GM18519 (cell line): ENCODE measurements around the gene EHMT1.

Experiments used
- ATAC-seq: cut with Tn5 transposase; IDR thresholded peaks from one replicate; pipeline ENCODE4 v1.9.1; 2021; ENCODE audit warnings: mild to moderate bottlenecking, moderate library complexity; ENCODE audit not compliant: unreplicated experiment, low FRiP score

Gene EHMT1

DNA sequence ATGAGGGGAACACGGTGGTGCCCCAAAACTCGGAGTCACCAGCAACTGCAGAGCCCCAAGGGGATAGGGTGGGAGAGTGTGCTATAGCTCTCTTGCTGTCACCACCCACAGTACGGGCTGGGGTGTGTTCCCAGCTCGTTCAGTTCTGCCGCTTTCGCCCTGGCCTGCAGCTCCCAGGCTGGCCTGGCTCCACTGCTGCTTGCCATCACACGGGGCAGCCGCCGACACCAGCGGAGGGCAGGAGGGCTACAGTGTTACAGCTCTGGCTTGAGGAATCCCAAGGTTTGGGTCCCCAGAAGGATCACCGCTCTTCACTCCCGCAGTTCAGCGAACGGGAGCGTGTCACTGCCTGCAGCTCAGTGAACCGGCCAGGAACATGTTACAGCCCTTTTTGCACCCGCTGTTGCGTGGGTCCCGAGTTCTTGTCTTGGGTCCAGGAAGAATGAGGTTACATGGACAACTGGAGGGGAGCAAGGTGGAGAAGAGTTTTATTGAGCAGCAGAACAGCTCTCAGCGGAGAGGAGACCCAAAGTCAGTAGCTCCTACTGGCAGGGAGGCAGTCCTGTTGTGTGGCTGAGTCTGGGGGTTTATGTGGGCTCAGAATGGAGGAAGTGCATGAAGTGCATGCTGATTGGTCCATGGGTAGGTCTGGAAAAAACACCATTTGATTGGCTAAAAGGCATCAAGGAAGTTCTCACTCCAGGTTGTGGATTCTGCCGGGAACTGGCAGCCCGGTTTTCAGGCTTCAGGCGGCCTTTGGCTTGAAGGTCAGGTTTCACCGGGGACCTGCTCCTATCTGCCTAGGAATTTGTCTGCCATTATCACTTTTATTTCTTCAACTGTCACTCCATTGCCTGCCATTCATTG, 113.4 kb downstream of the EHMT1 start:
- ATAC-seq = no peak

DNA sequence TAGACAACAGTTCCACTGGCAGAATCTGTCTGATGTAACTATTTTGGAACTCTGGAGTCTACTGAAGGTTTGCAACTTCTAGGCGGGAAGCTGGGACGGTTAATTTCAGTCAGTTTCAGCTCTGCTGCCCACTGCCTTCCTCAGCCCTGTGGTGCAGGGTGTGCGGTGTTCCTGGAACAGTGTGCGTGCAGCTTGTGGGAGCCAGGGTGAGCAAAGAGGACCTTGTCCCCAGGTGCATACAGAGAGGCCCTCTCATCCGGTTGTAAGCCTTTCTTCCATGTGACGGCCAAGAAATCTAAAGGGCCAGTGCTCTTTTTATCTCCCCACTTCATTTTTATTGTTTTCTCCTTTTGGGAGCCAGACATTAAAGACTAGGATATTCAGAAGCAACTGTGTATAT, 114.6 kb downstream of the EHMT1 start:
- ATAC-seq = no peak

DNA sequence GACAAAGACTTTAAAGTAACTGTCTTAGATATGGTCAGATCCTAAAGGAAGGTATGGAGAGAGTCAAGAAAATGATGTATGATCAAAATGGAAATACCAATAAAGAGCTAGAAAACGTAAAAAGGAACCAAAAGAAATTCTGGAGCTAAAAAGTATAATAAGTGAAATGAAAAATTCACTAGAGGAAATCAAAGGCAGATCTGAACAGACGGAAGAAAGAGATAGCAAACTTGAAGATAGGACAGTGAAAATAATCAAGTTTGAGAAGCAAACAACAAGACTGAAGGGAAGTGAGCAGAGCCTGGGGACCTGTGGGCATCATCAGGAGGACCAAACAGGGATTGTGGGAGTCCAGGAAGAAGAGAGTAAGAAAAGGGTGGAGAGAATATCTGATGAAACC, 115.4 kb downstream of the EHMT1 start:
- no peak for ATAC-seq

DNA sequence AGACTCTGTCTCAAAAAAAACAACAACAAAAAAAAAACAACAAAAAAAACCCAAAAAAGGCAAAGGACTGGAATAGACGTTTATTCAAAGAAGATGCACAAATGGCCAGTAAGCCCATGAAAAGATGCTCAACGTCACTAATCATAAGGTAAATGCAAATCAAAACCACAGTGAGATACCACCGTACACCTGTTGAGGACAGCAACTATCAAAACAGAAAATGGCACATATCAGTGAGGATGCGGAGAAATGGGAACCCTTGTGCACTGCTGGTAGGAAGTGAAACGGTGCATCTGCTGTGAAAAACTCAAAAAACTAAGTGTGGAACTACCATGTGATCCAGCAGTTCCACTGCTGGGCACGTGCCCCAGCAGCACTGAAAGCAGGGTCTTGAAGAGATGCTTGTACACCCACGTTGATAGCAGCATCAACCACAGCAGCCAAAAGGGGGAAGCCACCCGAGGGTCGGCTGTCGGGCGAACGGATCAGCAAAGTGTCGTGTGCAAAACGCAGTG, 119.4 kb downstream of the EHMT1 start:
- ATAC-seq = peak; percentile 78

DNA sequence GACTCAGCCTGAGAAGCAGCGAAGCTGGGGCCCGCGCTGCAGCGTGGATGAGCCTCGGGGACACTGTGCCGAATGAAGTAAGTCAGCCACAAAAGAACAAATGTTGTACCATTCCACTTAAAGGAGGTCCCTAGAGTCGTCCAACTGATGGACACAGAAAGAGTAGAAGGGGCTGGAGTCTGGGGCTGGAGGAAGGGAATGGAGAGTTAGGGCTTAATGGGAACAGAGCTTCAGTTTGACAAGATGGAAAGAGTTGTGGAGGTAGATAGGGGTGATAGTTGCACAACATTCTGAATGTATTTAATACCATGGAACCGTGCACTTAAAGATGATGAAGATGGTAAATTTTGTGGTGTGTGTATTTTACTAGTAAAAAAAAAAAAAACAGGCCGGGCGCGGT, 119.9 kb downstream of the EHMT1 start:
- no peak for ATAC-seq

DNA sequence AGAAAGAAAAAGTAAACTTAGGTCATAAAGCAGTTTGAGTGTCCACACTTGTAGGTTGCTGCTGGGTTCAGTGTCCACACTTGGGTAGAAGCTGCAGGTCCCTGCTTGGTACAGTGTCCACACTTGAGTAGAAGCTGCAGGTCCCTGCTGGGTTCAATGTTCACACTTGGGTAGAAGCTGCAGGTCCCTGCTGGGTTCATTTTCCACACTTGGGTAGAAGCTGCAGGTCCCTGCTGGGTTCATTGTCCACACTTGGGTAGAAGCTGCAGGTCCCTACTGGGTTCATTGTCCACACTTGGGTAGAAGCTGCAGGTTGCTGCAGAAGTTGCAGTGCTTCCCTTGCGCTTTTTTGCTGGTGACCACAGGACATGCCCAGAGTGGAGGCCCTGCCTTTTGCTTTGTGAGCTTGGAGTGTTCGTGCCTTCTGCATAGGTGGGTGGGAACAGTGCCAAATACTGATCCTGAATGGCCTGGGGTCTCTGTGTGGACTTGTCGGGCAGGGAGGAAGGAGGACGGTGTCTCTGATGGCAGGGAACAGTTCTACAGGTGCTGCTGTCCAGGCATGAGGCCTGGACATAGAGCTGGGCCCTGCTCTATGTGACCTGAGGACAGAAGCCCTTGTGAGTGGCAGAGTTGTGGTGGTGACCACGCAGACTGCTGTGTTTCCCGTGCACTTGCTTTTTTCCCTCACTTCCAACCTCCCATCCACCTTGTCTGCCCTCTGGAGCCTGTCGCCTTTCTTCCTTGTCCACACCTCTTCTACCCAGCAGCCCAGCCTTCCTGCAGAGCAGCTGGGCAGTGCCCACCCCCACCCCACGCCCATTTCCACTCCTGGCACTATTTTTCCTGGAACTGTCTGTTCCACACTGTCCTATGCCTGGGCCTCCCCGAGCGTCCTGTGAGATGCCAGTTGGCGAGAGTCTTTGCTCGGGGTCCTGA, 120.8 kb downstream of the EHMT1 start:
- no peak for ATAC-seq

DNA sequence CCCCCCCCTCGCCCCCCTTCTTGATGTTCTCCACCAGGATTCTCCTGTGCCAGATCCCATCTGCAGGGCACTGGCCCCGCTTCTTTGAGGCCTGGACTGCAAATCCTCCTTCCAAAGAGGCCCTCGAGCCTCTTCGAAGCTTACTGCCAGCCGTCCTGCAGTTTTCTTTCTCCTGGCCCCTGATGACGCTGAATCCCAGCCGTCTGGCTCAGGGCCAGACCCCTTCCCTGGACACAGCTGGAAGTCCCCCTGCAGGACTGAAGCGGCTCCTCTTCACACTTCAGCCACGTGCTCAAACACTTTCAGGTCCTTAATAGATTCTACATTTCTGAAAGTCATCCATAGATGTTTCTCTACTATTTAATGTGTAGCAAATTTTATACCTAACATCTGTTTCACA, 121.5 kb downstream of the EHMT1 start:
- no peak for ATAC-seq

DNA sequence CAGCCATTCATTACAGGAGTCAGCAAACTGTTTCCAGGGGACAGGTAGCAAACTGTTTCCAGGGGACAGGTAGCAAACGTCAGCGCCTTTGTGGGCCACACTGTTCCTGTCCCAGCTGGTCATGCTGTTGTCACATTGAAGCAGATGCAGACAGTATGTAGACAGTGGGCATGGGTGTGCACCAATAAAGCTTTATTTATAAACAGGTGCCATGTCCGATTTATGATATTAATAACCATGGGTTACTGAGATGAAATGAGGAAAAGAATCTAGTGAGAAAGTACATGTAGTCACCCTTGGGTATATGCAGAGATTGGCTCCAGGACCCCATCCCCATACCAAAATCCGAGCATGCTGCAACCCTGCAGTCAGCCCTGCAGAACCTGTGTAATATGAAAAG, 122.5 kb downstream of the EHMT1 start:
- no peak for ATAC-seq

DNA sequence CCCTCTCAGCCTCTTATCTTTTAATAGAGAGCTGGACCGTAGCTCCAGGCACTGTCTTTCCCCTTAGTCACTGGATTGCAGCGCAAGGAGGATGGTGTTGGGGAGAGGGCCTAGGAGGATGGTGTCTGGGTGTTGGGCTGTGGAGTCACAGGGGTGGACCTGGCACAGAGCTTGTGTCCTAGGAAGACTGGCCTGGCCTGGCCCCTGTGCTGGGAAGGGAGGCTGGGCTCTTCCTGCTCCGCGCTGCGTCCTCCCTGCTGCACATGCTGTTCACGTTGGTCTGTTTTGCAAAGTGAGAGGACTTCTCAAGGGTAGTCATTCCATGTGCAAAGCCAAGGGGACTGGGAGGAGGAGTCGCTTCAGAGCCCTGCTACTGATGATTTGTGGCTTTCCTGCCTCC, 123.9 kb downstream of the EHMT1 start:
- no peak for ATAC-seq

DNA sequence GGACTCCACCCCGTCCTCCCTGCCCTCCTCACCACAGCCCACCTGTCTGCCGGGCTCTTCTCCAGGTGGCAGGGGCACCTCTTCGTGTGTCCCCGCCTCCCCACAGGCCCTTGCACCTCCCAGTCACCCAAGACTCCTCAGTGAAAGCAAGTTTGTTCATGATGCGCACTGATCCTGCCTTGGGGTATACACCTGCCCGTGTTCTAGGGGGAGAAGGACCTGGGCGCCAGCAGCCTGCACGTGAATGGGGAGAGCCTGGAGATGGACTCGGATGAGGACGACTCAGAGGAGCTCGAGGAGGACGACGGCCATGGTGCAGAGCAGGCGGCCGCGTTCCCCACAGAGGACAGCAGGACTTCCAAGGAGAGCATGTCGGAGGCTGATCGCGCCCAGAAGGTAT, 124.9 kb downstream of the EHMT1 start:
- ATAC-seq = no peak

DNA sequence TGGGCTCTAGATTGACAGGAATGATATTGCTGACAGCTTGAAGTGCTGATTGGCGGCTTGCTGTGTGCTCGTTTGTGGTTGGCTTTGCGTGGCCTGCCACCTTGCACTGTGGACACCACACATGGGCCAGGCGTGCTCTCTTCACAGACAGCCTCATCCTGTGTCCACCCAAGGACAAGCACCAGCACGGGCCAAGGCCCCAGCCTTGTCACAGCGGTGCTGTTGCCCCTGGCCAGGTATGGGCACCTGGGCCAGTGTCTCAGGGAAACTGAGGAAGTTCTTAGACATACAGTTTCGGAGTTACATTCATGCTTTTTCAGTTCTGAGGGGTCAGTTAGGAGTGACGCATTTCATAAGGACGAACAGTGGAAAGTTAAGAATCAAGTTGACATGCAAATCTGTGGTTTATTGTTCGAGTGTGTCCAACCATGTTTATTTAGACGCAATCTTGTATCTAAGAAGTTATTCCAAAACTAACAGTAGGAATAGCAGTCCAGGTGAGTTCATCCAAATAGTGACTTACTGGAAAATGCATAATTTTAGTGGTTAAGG, 125.9 kb downstream of the EHMT1 start:
- no peak for ATAC-seq

DNA sequence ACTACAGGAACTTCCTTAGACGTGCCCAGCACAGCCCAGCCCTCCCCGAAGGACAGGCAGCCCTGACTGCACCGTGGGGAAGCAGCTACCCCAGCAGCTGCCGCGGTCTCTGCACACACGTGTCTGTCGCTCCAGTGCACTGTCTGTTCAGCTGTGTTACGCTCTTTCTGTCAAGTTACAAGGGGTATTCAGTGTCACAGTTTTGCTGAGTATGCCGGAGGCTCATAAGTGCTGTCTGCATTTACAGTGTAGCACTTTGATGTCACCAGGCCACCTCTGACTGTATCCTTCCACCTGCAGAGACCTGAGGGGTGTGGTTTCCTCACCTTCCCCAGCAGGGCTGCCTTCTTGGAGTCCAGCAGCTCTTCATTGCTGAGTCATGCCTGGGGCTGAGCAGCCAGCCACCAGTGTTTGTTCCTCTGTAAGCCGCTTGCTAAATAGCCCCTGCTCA, 126.8 kb downstream of the EHMT1 start:
- ATAC-seq = peak; percentile 47

DNA sequence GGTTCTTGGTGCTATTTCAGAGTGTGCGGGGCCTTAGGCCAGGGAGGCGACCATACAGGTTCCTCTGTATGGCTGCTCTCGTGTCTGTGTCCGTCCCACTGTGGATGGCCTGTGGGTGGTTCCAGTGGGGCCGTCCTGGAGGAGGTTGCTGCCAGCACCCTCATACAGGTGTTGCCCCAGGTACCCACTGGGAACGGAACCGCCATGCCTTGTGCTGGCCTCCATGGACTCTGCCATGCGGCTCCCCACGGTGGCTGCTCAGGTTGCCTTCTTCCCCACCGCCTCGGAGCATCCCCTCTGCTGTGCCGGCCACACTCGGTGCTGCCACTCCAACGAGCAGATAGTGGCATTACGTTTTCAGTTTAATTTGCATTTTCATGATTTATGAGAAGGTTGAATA, 129.5 kb downstream of the EHMT1 start:
- no peak for ATAC-seq

DNA sequence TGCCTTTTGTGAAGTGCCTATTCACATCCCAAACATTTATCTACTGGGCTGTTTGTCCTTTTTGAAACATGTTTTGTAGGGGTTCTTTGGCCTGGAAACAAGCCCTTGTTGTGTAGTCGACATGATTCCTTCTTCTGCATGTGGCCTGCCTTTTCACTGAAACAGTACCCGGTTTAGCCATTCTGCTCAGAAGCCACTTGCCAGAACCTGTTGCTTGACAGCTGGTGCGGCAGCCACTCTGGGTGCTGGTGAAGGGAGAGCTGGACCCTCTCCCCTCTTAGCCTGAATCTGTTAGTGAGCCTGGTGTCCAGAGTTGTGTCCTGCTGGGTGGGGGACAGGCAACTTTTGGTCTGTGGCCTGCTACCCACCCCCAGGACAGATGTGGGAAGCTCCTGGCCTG, 129.9 kb downstream of the EHMT1 start:
- ATAC-seq = no peak

DNA sequence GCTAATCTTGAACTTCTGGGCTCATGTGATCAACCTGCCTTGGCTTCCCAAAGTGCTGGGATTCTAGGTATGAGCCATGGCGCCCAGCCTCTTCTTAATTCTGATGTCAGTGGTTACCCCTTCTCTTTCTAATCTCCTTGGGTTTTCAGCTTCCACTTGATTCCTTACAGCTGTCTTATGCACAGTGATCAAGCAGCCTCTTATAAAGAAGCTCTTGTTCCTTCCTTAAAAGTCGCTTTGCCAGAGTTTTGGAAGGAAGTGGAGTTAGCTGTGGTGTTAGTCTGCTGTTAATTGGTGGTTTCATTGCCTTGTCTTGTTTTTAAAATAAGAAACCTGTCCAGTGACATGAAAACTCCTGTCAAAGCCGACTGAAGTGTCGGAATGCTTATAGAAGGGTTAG, 130.7 kb downstream of the EHMT1 start:
- no peak for ATAC-seq

DNA sequence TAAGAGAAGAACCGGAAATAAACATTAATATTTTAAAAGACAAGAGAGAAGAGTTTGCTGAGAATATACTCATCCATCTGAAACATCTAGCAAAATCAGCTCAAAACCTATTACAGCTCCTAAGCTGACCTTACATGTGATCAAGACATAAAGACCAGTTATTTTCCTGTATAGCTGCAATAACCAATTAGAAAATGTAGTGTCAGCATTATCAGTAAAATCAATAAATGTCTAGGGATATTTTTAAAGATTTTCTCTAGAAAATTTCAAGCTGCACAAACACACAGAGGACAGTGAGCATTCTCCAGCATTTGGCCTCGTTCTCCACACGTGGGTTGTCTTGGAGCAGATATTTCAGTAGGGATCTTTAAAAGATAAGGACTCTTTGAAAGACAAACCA, 131.2 kb downstream of the EHMT1 start:
- ATAC-seq = no peak

DNA sequence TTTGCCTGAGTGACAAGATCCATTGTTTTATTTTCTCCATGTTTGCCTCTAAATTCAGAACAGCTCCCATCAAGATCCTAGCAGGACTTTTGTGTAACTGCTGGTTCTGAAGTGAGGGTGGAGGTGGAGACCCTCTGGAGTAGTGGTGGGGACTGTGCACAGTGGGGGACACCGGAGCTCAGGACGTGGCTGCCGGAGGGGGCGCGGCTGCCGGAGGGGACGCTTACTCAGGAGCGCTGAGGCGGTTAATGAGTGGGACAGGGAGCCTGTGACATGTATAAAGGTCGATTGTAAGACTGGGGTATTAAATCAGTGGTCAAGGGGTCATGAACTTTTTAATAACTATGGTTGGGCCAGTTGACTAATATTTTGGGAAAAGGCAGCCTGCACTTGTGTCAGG, 131.8 kb downstream of the EHMT1 start:
- ATAC-seq = no peak

DNA sequence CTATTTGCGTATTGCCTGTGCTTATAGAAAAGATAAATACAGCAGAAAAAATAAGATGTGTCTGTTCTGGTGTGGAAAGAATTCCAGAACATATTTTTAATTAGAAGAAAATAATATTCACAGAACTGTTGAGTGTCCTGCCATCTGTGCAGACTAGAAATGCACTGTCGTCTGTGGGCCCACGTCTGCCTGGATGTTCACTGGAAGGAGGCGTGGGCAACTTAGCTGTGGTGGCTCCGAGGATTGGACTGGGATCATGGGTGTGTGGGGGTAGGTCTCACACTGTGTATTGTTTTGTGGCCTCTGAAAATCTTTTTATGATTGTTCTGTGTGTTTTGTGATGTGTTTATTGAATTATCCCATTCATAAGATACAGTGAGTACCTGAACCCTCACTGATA, 132.8 kb downstream of the EHMT1 start:
- no peak for ATAC-seq

DNA sequence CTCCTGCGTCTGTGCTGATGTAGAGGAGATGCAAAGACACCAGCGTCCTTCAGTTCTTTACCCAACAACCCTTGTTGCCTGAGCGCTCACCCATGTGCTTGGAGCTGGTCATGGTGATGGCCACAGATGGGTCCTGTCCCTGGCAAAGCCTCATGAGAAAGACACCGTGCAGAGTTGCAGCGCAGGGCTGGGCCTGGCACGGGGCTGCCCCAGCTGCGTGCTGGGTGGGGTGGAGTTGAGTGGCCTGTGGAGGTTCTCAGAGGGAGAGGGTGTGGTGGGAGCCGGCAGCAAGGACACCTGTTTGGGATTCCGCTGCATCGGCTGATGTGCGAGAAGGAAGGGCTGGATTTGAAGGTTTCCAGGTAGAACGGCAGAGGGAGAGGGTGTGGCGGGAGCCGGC, 133.6 kb downstream of the EHMT1 start:
- no peak for ATAC-seq

DNA sequence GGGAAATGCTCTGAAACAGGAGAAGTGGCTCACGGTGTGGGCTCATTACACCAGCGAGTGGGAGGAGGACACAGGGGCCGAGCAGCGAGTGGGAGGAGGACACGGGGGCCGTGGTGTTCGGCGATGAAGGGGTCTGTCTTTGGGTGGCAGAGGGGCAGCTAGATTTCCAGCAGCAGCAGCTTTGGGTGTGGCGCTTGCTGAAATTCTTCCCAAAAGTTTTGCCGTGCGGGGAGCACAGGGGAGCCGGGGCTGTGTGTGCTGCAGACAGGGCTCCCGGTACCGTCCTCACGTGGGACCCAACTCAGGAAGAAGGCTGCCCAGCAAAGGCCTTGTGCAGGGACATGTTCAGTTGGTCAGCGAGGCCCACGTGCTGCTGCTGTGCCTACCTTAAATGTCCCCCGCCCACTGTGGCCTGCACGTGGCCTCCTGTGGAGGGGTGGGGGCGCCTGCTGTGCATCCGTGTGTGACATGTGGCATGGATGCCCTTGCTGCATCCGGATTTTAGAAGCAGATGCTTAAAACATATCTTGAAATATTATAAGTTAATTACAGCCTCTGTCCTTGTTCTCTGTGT, 134.5 kb downstream of the EHMT1 start:
- ATAC-seq = no peak
